ENCODE measurements around the gene SH3BGRL2.
"Not testable (repeated sequence)": the region's sequence is repeated elsewhere in the genome, so short reads cannot be mapped to it uniquely, and the experiment has no call there.

The SH3BGRL2 gene

DNA sequence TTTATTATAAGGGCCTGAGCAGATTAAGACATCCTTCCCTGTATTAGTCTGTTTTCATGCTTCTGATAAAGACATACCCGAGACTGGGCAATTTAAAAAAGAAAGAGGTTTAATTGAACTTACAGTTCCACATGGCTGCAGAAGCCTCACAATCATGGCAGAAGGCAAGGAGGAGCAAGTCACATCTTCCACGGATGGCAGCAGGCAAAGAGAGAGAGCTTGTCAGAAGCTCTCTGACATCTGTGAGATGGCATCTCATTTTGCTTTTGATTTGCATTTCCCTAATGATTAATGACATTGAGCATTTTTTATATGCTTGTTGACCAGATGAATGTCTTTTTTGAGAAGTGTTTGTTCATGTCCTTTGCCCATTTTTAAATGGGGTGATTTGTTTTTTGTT lies 114.2 kb downstream of the SH3BGRL2 start:
- not testable (repeated sequence) for DNase-seq (ENCODE audit: low read depth)

GRCh38 chr6:79746325-79746724 lies 115.2 kb downstream of the SH3BGRL2 start:
- DNase-seq (ENCODE audit: low read depth) = not testable (repeated sequence)

DNA sequence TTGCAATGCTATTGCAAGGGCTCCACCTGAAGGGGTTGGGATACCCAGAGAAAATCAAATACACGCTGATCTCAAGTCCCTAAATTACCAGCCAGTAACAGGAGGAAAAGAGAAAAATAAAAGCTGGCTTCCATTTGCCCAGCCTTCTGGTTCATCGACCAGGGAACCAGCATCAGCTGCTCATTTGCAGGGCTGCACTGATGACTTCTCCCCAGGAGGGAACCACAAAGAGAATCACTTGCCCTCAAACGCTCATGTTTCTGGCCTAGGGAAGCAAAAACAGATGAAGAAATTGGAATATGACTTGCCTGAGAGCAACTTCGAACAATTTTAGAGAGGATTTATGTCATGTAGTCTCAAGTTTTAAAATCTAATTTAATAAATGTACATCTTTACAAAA lies 119.7 kb downstream of the SH3BGRL2 start:
- no peak for DNase-seq (ENCODE audit: low read depth)

All from activated gamma-delta T cell treated with anti-CD3 and anti-CD28 coated beads, Interleukin-2, amount 50 U/mL, for 16 hours (primary cell).